DND-41 (cell line): ENCODE measurements around the gene TRIM29.

Experiments
- ATAC-seq: fragments of 200-7000 bp; cut with Tn5 transposase; 3 replicates; pipeline ENCODE4 v1.9.1; 2021; ENCODE audit warnings: low read depth; ENCODE audit not compliant: insufficient read depth
- DNase-seq: peaks from one replicate; pipeline ENCODE4 v3.0.0-alpha.2; 2020
- H2AFZ ChIP-seq: 2 replicates; pipeline ENCODE4 v1.6.0; 2012; ENCODE audit warnings: low read depth, low read length
- H3K27ac ChIP-seq: 2 replicates; pipeline ENCODE4 v1.5.1; 2012; ENCODE audit warnings: low read length, inconsistent platforms
- H3K27me3 ChIP-seq: fragments of 200-600 bp; sonication (generic); 2 replicates; pipeline ENCODE4 v1.6.0; 2012; ENCODE audit warnings: low read length, mild to moderate bottlenecking, inconsistent platforms; ENCODE audit not compliant: insufficient read depth, poor library complexity
- H3K36me3 ChIP-seq: 2 replicates; pipeline ENCODE4 v1.5.1; 2012; ENCODE audit warnings: low read length, inconsistent platforms; ENCODE audit not compliant: insufficient read depth
- H3K4me1 ChIP-seq: 2 replicates; pipeline ENCODE4 v1.5.1; 2012; ENCODE audit warnings: mild to moderate bottlenecking, low read length; ENCODE audit not compliant: insufficient read depth
- H3K4me2 ChIP-seq: 2 replicates; pipeline ENCODE4 v1.6.0; 2012; ENCODE audit warnings: mild to moderate bottlenecking, moderate library complexity, low read length, inconsistent platforms; ENCODE audit not compliant: insufficient read depth
- H3K4me3 ChIP-seq, 2 experiments: fragments of 200-600 bp in 1 of 2; shearing (Covaris generic) in 1 of 2; 2 replicates each; pipeline ENCODE4 v1.5.1; 2012 to 2016; ENCODE audit warnings: inconsistent platforms in 2 of 2, low read length in 2 of 2, mild to moderate bottlenecking in 2 of 2, low read depth in 1 of 2, moderate library complexity in 1 of 2
- H3K79me2 ChIP-seq: 2 replicates; pipeline ENCODE4 v1.6.0; 2012; ENCODE audit warnings: low read length, inconsistent platforms; ENCODE audit not compliant: insufficient read depth
- H3K9ac ChIP-seq: 2 replicates; pipeline ENCODE4 v1.6.0; 2012; ENCODE audit warnings: low read depth, mild to moderate bottlenecking, inconsistent platforms, low read length, moderate library complexity
- H3K9me3 ChIP-seq: 2 replicates; pipeline ENCODE4 v1.5.1; 2012; ENCODE audit warnings: low read length, moderate library complexity, mild to moderate bottlenecking, inconsistent platforms; ENCODE audit not compliant: insufficient read depth, severe bottlenecking
- H4K20me1 ChIP-seq: 2 replicates; pipeline ENCODE4 v1.6.0; 2012; ENCODE audit warnings: low read length; ENCODE audit not compliant: insufficient read depth
- EZH2 ChIP-seq: IDR thresholded peaks from 3 replicates; pipeline ENCODE4 v1.6.1; 2012; ENCODE audit warnings: borderline replicate concordance, low read depth, mild to moderate bottlenecking, moderate library complexity, low read length, inconsistent platforms; ENCODE audit not compliant: severe bottlenecking
- TF ChIP-seq, protein P1 (sequence below): IDR thresholded peaks from 2 replicates; pipeline ENCODE4 v1.5.1; 2012; ENCODE audit warnings: borderline replicate concordance, low read length, moderate library complexity, mild to moderate bottlenecking; ENCODE audit not compliant: poor library complexity, severe bottlenecking; ENCODE audit errors: extremely low read depth

Gene TRIM29

DNA sequence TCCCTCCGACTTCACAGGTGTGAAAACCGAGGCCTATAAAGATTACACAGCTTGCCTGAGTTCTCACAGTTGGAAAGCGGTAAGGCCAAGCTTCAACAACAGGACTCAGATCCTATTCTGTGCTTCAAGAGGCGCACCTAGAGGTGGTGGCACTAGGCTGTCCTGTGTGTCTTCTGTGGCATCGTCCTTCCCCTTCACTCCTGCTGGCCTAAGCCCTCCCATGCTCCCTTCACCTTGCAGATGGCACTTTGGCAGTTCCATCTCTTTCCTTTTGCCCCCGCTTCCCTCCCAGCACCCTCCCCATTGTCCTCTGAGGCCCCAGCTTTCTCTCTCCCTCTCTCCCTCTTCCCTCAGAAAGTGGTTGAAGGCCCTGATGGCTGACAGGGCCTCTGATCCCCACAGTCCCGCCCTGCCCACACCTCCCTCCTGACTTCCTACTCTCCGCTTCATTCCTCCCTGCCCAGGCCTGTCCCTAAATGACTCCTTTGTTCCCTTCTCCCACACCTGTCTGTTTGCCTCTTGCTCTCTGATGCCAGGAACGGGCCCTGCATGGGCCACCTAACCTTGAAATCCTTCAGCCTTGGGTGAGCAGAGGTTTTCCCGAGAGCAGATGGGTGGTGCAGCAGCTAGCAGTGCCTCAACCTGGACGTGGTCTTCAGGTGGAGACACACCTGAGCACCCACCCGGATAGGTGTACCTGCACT is 5.8 kb downstream of the TRIM29 start:
- H3K9me3 ChIP-seq: no peaks in the 10 kb centered on the region
- peaks cover 36% of the 10 kb centered on the region for H4K20me1 ChIP-seq
- no peak overlapping the region for H3K9ac ChIP-seq
- TF ChIP-seq EZH2: no peak
- TF ChIP-seq, protein P1, sequence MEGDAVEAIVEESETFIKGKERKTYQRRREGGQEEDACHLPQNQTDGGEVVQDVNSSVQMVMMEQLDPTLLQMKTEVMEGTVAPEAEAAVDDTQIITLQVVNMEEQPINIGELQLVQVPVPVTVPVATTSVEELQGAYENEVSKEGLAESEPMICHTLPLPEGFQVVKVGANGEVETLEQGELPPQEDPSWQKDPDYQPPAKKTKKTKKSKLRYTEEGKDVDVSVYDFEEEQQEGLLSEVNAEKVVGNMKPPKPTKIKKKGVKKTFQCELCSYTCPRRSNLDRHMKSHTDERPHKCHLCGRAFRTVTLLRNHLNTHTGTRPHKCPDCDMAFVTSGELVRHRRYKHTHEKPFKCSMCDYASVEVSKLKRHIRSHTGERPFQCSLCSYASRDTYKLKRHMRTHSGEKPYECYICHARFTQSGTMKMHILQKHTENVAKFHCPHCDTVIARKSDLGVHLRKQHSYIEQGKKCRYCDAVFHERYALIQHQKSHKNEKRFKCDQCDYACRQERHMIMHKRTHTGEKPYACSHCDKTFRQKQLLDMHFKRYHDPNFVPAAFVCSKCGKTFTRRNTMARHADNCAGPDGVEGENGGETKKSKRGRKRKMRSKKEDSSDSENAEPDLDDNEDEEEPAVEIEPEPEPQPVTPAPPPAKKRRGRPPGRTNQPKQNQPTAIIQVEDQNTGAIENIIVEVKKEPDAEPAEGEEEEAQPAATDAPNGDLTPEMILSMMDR: no peak
- no peak overlapping the region for H2AFZ ChIP-seq
- no peak overlapping the region for H3K4me3 ChIP-seq
- H3K27ac ChIP-seq: no peak overlapping the region
- H3K4me2 ChIP-seq: no peak overlapping the region
- no peak for ATAC-seq
- H3K27me3 ChIP-seq: peaks cover 39% of the 10 kb centered on the region
- H3K79me2 ChIP-seq: no peaks in the 10 kb centered on the region
- no peak for DNase-seq
- no peaks in the 10 kb centered on the region for H3K36me3 ChIP-seq
- H3K4me1 ChIP-seq: no peaks in the 10 kb centered on the region

DNA sequence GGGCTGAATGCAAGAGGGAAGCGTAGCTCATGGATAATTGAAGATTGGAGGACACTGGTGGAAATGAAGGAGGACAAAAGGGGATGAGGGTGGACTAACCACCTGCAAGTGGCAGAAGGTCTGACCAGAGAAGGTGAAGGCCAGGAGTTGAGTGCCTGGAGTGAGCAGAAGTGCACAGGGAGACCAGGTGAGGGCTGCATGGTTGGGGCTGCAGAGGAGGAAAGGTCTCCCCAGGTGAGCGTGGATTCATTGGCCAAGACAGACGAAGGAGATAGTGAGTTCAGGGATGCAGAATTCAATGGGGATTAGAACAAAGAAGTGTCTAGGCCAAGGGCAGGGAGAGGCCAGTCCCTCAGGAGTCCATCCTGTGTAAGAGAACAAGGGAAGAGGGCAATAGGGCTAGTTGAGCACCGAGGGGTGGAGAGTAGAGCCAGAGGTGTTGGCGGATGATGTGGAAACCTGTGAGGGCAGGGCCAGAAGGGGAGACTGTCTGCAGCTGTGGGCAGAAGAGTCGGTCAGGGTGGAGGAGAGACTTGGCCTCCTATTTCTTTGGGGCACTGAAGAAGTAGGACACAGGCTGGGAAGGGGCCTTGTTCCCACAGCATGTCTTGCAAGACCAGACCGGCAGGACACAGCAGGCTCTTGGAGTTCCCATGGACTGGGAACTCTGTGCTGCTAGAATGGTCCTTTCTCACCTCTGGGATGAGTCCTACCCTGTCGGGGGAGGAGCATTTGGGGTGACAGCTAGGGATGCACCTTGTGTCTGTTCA is 6.7 kb downstream of the TRIM29 start:
- Histone ChIP-seq H4K20me1 (peaks cover 36% of the 10 kb centered on the region), H3K9ac (no peak overlapping the region), H3K36me3 (no peaks in the 10 kb centered on the region), H2AFZ (no peak overlapping the region), H3K4me1 (no peaks in the 10 kb centered on the region), H3K79me2 (no peaks in the 10 kb centered on the region), H3K27me3 (peaks cover 42% of the 10 kb centered on the region), H3K4me2 (no peak overlapping the region), H3K9me3 (no peaks in the 10 kb centered on the region), H3K27ac (no peak overlapping the region), H3K4me3 (no peak overlapping the region)
- no peak for TF ChIP-seq EZH2
- TF ChIP-seq, protein P1: no peak
- DNase-seq (no peak), ATAC-seq (no peak)

DNA sequence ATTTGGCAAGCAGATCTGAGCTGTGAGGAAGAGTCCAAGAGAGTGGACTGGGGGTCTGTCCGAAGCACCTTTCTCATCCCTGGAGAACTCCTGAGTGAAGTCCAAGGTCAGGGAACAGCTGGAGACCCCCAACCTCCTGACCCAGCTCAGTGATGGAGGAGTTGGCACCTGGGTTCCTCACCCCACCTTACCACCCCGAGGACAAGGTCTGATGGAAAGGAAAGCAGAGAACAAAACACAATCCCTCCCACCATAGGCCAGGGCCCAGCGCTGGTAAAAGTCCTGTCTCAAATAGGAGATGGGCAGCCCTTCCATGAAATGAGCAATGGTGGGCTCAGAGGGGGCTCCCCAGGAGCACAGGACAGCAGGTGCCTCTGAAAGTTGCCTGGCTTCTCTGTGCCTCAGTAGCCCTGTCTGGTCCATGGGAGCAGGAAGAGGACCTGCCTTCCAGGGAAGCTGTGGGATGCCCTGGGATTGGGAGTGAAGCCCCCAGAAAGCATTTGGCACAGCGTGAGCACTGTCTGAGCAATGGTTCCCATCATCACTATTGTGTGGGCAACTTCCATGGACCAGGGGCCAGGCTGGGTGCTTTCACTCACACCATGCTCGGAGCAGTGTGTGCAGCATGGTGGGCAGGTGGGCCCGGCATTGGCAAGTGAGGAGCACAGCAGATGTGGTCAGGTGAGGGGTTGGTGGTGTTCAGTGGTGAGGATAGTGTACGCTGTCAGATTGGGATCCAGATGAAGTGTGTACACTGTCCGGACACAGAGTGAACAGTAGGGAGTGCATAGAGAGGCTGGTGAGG is 7.5 kb downstream of the TRIM29 start:
- no peak for ATAC-seq
- no peak overlapping the region for H2AFZ ChIP-seq
- H3K4me3 ChIP-seq: no peak overlapping the region

More for the DNA sequence above, 7.5 kb downstream of the TRIM29 start:
- Histone ChIP-seq H3K9me3 (no peaks in the 10 kb centered on the region), H3K27ac (no peak overlapping the region), H4K20me1 (peaks cover 31% of the 10 kb centered on the region), H3K79me2 (no peaks in the 10 kb centered on the region), H3K4me1 (no peaks in the 10 kb centered on the region), H3K36me3 (no peaks in the 10 kb centered on the region), H3K4me2 (no peak overlapping the region), H3K9ac (no peak overlapping the region), H3K27me3 (peaks cover 39% of the 10 kb centered on the region)
- DNase-seq: no peak
- TF ChIP-seq, protein P1: no peak
- no peak for TF ChIP-seq EZH2
